ENCODE data around the gene DNASE1L3. TPM values are rescaled to one million over a fixed set of nuclear protein-coding genes. Genes with fewer than 3 reads are reported as not detected.

Gene DNASE1L3
- total and polyA plus RNA-seq, 2 of the 13 experiments (the other 11 are each of a cell fraction or from before 2014, with no cell fraction given) = 0.86 to 1.7 TPM

DNA sequence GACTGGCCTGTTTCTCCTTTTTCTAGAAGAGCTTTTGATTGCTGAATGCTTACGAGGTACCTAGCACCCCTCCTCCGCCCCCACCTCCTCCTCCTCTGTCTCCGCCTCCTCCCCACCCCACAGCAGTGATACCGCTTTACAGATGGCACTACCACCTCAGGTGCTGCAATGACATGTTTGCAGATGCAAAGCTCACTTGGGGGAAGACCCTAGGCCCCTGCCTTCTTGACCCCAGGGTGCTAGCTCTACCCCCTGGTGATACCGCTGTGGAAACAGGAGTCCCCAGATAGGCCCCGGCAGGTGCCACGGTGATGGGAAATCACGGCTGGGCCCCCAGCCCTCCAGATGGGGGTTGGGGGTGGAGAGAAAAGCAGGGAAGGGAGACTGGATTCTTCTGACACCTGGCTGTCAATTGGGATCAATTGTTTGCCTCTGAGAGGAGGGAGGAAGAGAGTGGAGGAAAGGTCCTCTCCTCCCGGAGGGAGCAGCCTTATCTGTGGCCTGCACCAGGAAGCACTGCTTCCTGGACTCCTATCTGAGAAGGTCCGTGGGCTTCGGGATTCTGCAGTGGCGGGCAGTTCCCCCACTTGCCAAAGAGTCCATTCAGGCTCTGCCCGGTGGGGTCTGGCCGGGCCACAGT lies 37.6 kb downstream of the DNASE1L3 start (continued):
- TF ChIP-seq PCBP2 (optimal IDR thresholded peaks at IDR 0.05; ENCODE audit: low read depth, low read length, poor library complexity, severe bottlenecking) (no peak), ZFP37 (CRISPR knock-in tag; IDR thresholded peaks at IDR 0.05; ENCODE audit: borderline replicate concordance) (no peak), AKAP8 (CRISPR knock-in tag; IDR thresholded peaks at IDR 0.05) (no peak), JARID2 (CRISPR knock-in tag; IDR thresholded peaks at IDR 0.05; ENCODE audit: insufficient replicate concordance) (no peak), SSRP1 (CRISPR knock-in tag; IDR thresholded peaks at IDR 0.05) (peak; percentile 59; the same call in 1 of the 2 replicates), ZNF75D (CRISPR knock-in tag; IDR thresholded peaks at IDR 0.05; ENCODE audit: borderline replicate concordance) (no peak), ZNF772 (CRISPR knock-in tag; IDR thresholded peaks at IDR 0.05) (no peak), ZBTB20 (CRISPR knock-in tag; IDR thresholded peaks at IDR 0.05; ENCODE audit: borderline replicate concordance, low read depth) (no peak), SP1 (IDR thresholded peaks at IDR 0.05) (no peak), SP1 (CRISPR knock-in tag; IDR thresholded peaks at IDR 0.05) (no peak), NR2C2 (CRISPR knock-in tag; IDR thresholded peaks at IDR 0.05; ENCODE audit: borderline replicate concordance) (no peak; the same call in 1 of the 2 replicates), HMG20A (CRISPR knock-in tag; IDR thresholded peaks at IDR 0.05; ENCODE audit: borderline replicate concordance) (no peak), ZNF256 (CRISPR knock-in tag; conservative IDR thresholded peaks at IDR 0.05) (no peak), MAZ (IDR thresholded peaks at IDR 0.05; ENCODE audit: borderline replicate concordance, low read depth, low read length) (no peak), MAZ (CRISPR knock-in tag; IDR thresholded peaks at IDR 0.05; ENCODE audit: low read depth) (no peak), ZNF430 (CRISPR knock-in tag; IDR thresholded peaks at IDR 0.05) (no peak), MED8 (CRISPR knock-in tag; IDR thresholded peaks at IDR 0.05; ENCODE audit: insufficient replicate concordance) (no peak), SCMH1 (CRISPR knock-in tag; IDR thresholded peaks at IDR 0.05; ENCODE audit: borderline replicate concordance) (no peak), ATF4 (CRISPR knock-in tag; IDR thresholded peaks at IDR 0.05) (no peak), CTCF (CRISPR knock-in tag; IDR thresholded peaks at IDR 0.05) (no peak; the same call in 1 of the 2 replicates), NFE2L2 (IDR thresholded peaks at IDR 0.05; ENCODE audit: low read length) (no peak), PITX1 (CRISPR knock-in tag; IDR thresholded peaks at IDR 0.05) (no peak), HMGA1 (CRISPR knock-in tag; conservative IDR thresholded peaks at IDR 0.05) (no peak)
- TF ChIP-seq, protein P1, sequence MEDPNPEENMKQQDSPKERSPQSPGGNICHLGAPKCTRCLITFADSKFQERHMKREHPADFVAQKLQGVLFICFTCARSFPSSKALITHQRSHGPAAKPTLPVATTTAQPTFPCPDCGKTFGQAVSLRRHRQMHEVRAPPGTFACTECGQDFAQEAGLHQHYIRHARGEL (CRISPR knock-in tag; IDR thresholded peaks at IDR 0.05) = no peak
- TF ChIP-seq, protein P2, sequence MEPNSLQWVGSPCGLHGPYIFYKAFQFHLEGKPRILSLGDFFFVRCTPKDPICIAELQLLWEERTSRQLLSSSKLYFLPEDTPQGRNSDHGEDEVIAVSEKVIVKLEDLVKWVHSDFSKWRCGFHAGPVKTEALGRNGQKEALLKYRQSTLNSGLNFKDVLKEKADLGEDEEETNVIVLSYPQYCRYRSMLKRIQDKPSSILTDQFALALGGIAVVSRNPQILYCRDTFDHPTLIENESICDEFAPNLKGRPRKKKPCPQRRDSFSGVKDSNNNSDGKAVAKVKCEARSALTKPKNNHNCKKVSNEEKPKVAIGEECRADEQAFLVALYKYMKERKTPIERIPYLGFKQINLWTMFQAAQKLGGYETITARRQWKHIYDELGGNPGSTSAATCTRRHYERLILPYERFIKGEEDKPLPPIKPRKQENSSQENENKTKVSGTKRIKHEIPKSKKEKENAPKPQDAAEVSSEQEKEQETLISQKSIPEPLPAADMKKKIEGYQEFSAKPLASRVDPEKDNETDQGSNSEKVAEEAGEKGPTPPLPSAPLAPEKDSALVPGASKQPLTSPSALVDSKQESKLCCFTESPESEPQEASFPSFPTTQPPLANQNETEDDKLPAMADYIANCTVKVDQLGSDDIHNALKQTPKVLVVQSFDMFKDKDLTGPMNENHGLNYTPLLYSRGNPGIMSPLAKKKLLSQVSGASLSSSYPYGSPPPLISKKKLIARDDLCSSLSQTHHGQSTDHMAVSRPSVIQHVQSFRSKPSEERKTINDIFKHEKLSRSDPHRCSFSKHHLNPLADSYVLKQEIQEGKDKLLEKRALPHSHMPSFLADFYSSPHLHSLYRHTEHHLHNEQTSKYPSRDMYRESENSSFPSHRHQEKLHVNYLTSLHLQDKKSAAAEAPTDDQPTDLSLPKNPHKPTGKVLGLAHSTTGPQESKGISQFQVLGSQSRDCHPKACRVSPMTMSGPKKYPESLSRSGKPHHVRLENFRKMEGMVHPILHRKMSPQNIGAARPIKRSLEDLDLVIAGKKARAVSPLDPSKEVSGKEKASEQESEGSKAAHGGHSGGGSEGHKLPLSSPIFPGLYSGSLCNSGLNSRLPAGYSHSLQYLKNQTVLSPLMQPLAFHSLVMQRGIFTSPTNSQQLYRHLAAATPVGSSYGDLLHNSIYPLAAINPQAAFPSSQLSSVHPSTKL (CRISPR knock-in tag; IDR thresholded peaks at IDR 0.05) = no peak
